NT2/D1 (cell line): ENCODE data around the gene EFCAB8.
A peak's percentile ranks its signal among the peaks of the same experiment; 100 is the strongest.

Experiments
- DNase-seq: peaks from one replicate; pipeline ENCODE4 v3.0.0-alpha.2; 2011; ENCODE audit warnings: low read depth, low spot score
- H3K27me3 ChIP-seq: 2 replicates; pipeline ENCODE4 v1.6.0; 2011; ENCODE audit warnings: mild to moderate bottlenecking; ENCODE audit not compliant: insufficient read length, insufficient read depth
- H3K36me3 ChIP-seq: 2 replicates; pipeline ENCODE4 v1.6.1; 2011; ENCODE audit warnings: mild to moderate bottlenecking, low read length, mixed read lengths; ENCODE audit not compliant: insufficient read depth, insufficient read length
- H3K4me1 ChIP-seq: 2 replicates; pipeline ENCODE4 v1.5.1; 2011; ENCODE audit not compliant: insufficient read depth, insufficient read length
- H3K4me3 ChIP-seq: 2 replicates; pipeline ENCODE4 v1.5.1; 2011; ENCODE audit warnings: low read depth; ENCODE audit not compliant: insufficient read length
- H3K9ac ChIP-seq: 2 replicates; pipeline ENCODE4 v1.6.0; 2011; ENCODE audit warnings: low read depth; ENCODE audit not compliant: insufficient read length
- H3K9me3 ChIP-seq: 2 replicates; pipeline ENCODE4 v1.5.1; 2011; ENCODE audit warnings: mild to moderate bottlenecking, low read length; ENCODE audit not compliant: insufficient read depth
- SUZ12 ChIP-seq: IDR thresholded peaks from 2 replicates; pipeline ENCODE4 v1.6.1; 2011; ENCODE audit not compliant: insufficient read length, insufficient read depth; ENCODE audit errors: extremely low read depth
- YY1 ChIP-seq: IDR thresholded peaks from 2 replicates; pipeline ENCODE4 v1.6.1; 2011; ENCODE audit not compliant: insufficient read length, insufficient read depth
- ZNF274 ChIP-seq: IDR thresholded peaks from 2 replicates; pipeline ENCODE4 v1.6.1; 2011; ENCODE audit warnings: mild to moderate bottlenecking, low read depth, low read length

EFCAB8 gene

GRCh38 chr20:33005132-33005566 lies 146.4 kb downstream of the EFCAB8 start:
- TF ChIP-seq YY1 (no peak), ZNF274 (no peak), SUZ12 (no peak)
- Histone ChIP-seq H3K9ac (no peak overlapping the region), H3K4me1 (peaks cover 6% of the 10 kb centered on the region), H3K9me3 (peaks cover 10% of the 10 kb centered on the region), H3K4me3 (no peak overlapping the region), H3K27me3 (no peaks in the 10 kb centered on the region), H3K36me3 (no peaks in the 10 kb centered on the region)
- peak; percentile 32 for DNase-seq

- Histone ChIP-seq H3K9me3 (peaks cover 10% of the 10 kb centered on the region), H3K4me3 (no peak overlapping the region), H3K27me3 (peaks cover 3% of the 10 kb centered on the region), H3K36me3 (no peaks in the 10 kb centered on the region), H3K9ac (no peak overlapping the region), H3K4me1 (peaks cover 3% of the 10 kb centered on the region)
- DNase-seq, result no peak
- TF ChIP-seq ZNF274 (no peak), SUZ12 (no peak)
Measured at GRCh38 chr20:33005908-33006775, 147.4 kb downstream of the EFCAB8 start.

GRCh38 chr20:33006776-33007375 lies 148.2 kb downstream of the EFCAB8 start:
- Histone ChIP-seq H3K4me3 (no peak overlapping the region), H3K9ac (no peak overlapping the region), H3K4me1 (peaks cover 2% of the 10 kb centered on the region), H3K27me3 (peaks cover 3% of the 10 kb centered on the region), H3K36me3 (no peaks in the 10 kb centered on the region), H3K9me3 (peaks cover 10% of the 10 kb centered on the region)
- no peak for DNase-seq
- TF ChIP-seq SUZ12 (no peak), ZNF274 (no peak), YY1 (no peak)

- H3K4me1 ChIP-seq, result peaks cover 2% of the 10 kb centered on the region
- TF ChIP-seq ZNF274 (no peak), SUZ12 (no peak), YY1 (no peak)
- H3K9ac ChIP-seq, result no peak within 1 kb of the TSS
- H3K9me3 ChIP-seq, result peaks cover 10% of the 10 kb centered on the region
- peaks cover 3% of the 10 kb centered on the region for H3K27me3 ChIP-seq
- DNase-seq, result no peak
- H3K36me3 ChIP-seq, result no peaks in the 10 kb centered on the region
- no peak within 1 kb of the TSS for H3K4me3 ChIP-seq
Measured at GRCh38 chr20:33007376-33008335, 148.9 kb downstream of the EFCAB8 start, which contains the start of gene BPIFB2. TSS of gene BPIFB2 (plus strand) at chr20:33007704. CDS start at chr20:33008575, 871 bp downstream.

GRCh38 chr20:33008336-33009213 lies 149.9 kb downstream of the EFCAB8 start:
- no peak for TF ChIP-seq YY1
- TF ChIP-seq ZNF274, result no peak
- no peak for TF ChIP-seq SUZ12
- DNase-seq, result no peak
- peaks cover 10% of the 10 kb centered on the region for H3K9me3 ChIP-seq
- H3K4me3 ChIP-seq, result no peak overlapping the region
- H3K27me3 ChIP-seq, result peaks cover 3% of the 10 kb centered on the region
- no peak overlapping the region for H3K9ac ChIP-seq
- peaks cover 5% of the 10 kb centered on the region for H3K4me1 ChIP-seq
- H3K36me3 ChIP-seq, result no peaks in the 10 kb centered on the region

GRCh38 chr20:33009214-33010132 lies 150.8 kb downstream of the EFCAB8 start:
- peaks cover 10% of the 10 kb centered on the region for H3K9me3 ChIP-seq
- TF ChIP-seq ZNF274 (no peak), YY1 (no peak), SUZ12 (no peak)
- H3K4me1 ChIP-seq, result peaks cover 5% of the 10 kb centered on the region
- H3K4me3 ChIP-seq, result no peak overlapping the region
- DNase-seq, result no peak
- no peaks in the 10 kb centered on the region for H3K36me3 ChIP-seq
- H3K9ac ChIP-seq, result no peak overlapping the region
- peaks cover 3% of the 10 kb centered on the region for H3K27me3 ChIP-seq
